Testis (tissue), 3 donors: ENCODE data around the gene MRAP. TPM values are rescaled to one million over a fixed set of nuclear protein-coding genes. Genes with fewer than 3 reads are reported as not detected.

ENCODE experiments used
- DNase-seq: peaks from one replicate; pipeline ENCODE4 v3.0.0-alpha.2; 2019
- H3K27ac ChIP-seq, 2 donors: fragments of 200-600 bp; sonication (generic); one replicate each; pipeline ENCODE4 v1.5.1; 2019
- H3K27me3 ChIP-seq: fragments of 200-600 bp; sonication (generic); one replicate; pipeline ENCODE4 v1.5.1; 2019
- H3K36me3 ChIP-seq: fragments of 200-600 bp; sonication (generic); one replicate; pipeline ENCODE4 v1.5.1; 2017; ENCODE audit warnings: low read depth; ENCODE audit errors: missing control alignments
- H3K4me1 ChIP-seq: fragments of 200-600 bp; sonication (generic); one replicate; pipeline ENCODE4 v1.5.1; 2019
- H3K4me3 ChIP-seq, 2 donors: fragments of 200-600 bp; sonication (generic); one replicate each; pipeline ENCODE4 v1.5.1; 2017 to 2019
- H3K9me3 ChIP-seq: fragments of 200-600 bp; sonication (generic); one replicate; pipeline ENCODE4 v1.5.1; 2017
- CTCF ChIP-seq, 3 experiments: fragments of 450-650 bp in 2 of 3; fragments of 200-600 bp in 1 of 3; sonication (generic) in 1 of 3; IDR thresholded peaks; one replicate each; pipeline ENCODE4 v1.5.1; 2016 to 2019; ENCODE audit warnings: antibody characterized with exemption in 3 of 3, mild to moderate bottlenecking in 2 of 3, moderate library complexity in 1 of 3
- POLR2A ChIP-seq: fragments of 450-650 bp; IDR thresholded peaks from one replicate; pipeline ENCODE4 v1.6.1; 2017; ENCODE audit warnings: antibody characterized with exemption, mild to moderate bottlenecking, moderate library complexity
- WGBS, 2 donors: methylation state at CpG; one replicate each; pipeline ENCODE4 v1.1.5; 2018; 5-methylcytosine and 5-hydroxymethylcytosine counted together
- intact Hi-C: fragments of 100-400 bp; cut with DNase I; formaldehyde crosslinking; loops from one replicate; pipeline ENCODE4 v1.15.1; 2023; ENCODE audit warnings: low total_unique reads
- polyA plus RNA-seq: library from polyadenylated mRNA; stranded (reverse); fragments of 350-450 nt; fragmentation: Illumina TruSeq; extraction: RNeasy Lipid Tissue Mini Kit (QIAGEN cat#74804); gene quantifications from one replicate; pipeline ENCODE4 v1.2.3, GENCODE V29; 2014; ENCODE audit warnings: low read depth, low replicate concordance; ENCODE audit not compliant: insufficient read depth
- total RNA-seq, 2 donors: library from RNA; depleted of rRNA; stranded (reverse); fragments of >200 nt; gene quantifications; one replicate each; pipeline ENCODE4 v1.2.3, GENCODE V29; 2016

MRAP gene
- total and polyA plus RNA-seq, 3 donors from 2014 or later, result 1.4 to 4.0 (median 2.2) TPM

- intact Hi-C loops, result no loop called here
- 97% methylated on average over 19 of the region's 19 CpGs for WGBS, 2 donors
- peaks cover 15% of the 10 kb centered on the region for H3K4me1 ChIP-seq
- TF ChIP-seq POLR2A (no peak), CTCF (IDR thresholded peaks at IDR 0.05) (no peak)
- H3K4me3 ChIP-seq, result no peak overlapping the region
- no peak for DNase-seq
- H3K36me3 ChIP-seq, result no peaks in the 10 kb centered on the region
- H3K9me3 ChIP-seq, result no peaks in the 10 kb centered on the region
- no peaks in the 10 kb centered on the region for H3K27me3 ChIP-seq
- peak overlapping the region in 1 of 2 donors; percentile 42 for H3K27ac ChIP-seq
These were observed 35.5 kb downstream of the MRAP start for GRCh38 chr21:32333953-32334673.

- H3K27me3 ChIP-seq, result no peaks in the 10 kb centered on the region
- H3K27ac ChIP-seq, result peak overlapping the region; percentile 42 to 52
- H3K4me1 ChIP-seq, result peaks cover 14% of the 10 kb centered on the region
- intact Hi-C loops, result no loop called here
- TF ChIP-seq POLR2A (no peak), CTCF (IDR thresholded peaks at IDR 0.05) (no peak)
- H3K9me3 ChIP-seq, result no peaks in the 10 kb centered on the region
- DNase-seq, result no peak
- WGBS, 2 donors, result 85 to 87% methylated on average over 12 of the region's 12 CpGs
- H3K36me3 ChIP-seq, result no peaks in the 10 kb centered on the region
- no peak overlapping the region for H3K4me3 ChIP-seq
These were observed 36.4 kb downstream of the MRAP start for GRCh38 chr21:32334980-32335531.

GRCh38 chr21:32335601-32336575 is 37.2 kb downstream of the MRAP start:
- H3K27ac ChIP-seq, result peak overlapping the region; percentile 42 to 52
- DNase-seq, result peak; percentile 79
- no peak overlapping the region for H3K4me3 ChIP-seq
- TF ChIP-seq POLR2A (no peak), CTCF (IDR thresholded peaks at IDR 0.05) (no peak)
- no peaks in the 10 kb centered on the region for H3K36me3 ChIP-seq
- intact Hi-C loops, result no loop called here
- 66 to 85% methylated on average over 26 to 27 of the region's 27 CpGs for WGBS, 2 donors
- no peaks in the 10 kb centered on the region for H3K9me3 ChIP-seq
- peaks cover 14% of the 10 kb centered on the region for H3K4me1 ChIP-seq
- no peaks in the 10 kb centered on the region for H3K27me3 ChIP-seq

GRCh38 chr21:32336711-32337110 is 38.1 kb downstream of the MRAP start:
- peak; percentile 57 for DNase-seq
- no peaks in the 10 kb centered on the region for H3K36me3 ChIP-seq
- H3K9me3 ChIP-seq, result no peaks in the 10 kb centered on the region
- peak overlapping the region; percentile 5 to 40 for H3K27ac ChIP-seq
- TF ChIP-seq POLR2A (no peak), CTCF (IDR thresholded peaks at IDR 0.05) (no peak)
- intact Hi-C loops, result no loop called here
- H3K4me1 ChIP-seq, result peaks cover 14% of the 10 kb centered on the region
- H3K27me3 ChIP-seq, result no peaks in the 10 kb centered on the region
- H3K4me3 ChIP-seq, result no peak overlapping the region
- 67 to 73% methylated on average over 1 of the region's 1 CpG for WGBS, 2 donors
